GM20000 (cell line): ENCODE measurements around the gene EXOSC5.
"Not testable (repeated sequence)": the region's sequence is repeated elsewhere in the genome, so short reads cannot be mapped to it uniquely, and the experiment has no call there.

Source experiments
- DNase-seq: peaks from one replicate; pipeline ENCODE4 v3.0.0; 2012; ENCODE audit warnings: low spot score
- TF ChIP-seq, protein P1 (sequence below): IDR thresholded peaks from 2 replicates; pipeline ENCODE4 v1.5.1; 2012; ENCODE audit warnings: mild to moderate bottlenecking, control low read depth; ENCODE audit errors: extremely low read depth, missing control alignments

The EXOSC5 gene

DNA sequence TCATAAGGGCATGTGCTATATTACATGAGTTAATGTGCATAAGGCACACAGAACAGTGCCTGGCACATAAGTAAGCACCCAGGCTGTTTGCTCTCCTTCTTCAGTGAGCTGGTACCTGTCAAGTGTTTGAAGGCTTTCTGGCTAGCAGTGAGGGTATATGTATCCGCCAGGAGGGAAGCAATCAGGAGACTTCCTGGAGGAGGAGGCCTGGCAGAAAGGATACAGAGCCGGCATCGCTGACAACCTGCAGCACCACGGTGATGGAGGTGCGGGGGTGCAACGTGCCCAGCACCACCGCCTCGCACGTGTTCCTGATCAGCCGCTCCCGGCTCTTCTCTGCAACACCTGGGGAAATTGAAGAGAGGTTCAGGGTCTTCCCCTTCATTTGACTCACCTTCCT lies 5.5 kb downstream of the EXOSC5 start:
- DNase-seq, result no peak
- TF ChIP-seq, protein P1, sequence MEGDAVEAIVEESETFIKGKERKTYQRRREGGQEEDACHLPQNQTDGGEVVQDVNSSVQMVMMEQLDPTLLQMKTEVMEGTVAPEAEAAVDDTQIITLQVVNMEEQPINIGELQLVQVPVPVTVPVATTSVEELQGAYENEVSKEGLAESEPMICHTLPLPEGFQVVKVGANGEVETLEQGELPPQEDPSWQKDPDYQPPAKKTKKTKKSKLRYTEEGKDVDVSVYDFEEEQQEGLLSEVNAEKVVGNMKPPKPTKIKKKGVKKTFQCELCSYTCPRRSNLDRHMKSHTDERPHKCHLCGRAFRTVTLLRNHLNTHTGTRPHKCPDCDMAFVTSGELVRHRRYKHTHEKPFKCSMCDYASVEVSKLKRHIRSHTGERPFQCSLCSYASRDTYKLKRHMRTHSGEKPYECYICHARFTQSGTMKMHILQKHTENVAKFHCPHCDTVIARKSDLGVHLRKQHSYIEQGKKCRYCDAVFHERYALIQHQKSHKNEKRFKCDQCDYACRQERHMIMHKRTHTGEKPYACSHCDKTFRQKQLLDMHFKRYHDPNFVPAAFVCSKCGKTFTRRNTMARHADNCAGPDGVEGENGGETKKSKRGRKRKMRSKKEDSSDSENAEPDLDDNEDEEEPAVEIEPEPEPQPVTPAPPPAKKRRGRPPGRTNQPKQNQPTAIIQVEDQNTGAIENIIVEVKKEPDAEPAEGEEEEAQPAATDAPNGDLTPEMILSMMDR, result no peak

DNA sequence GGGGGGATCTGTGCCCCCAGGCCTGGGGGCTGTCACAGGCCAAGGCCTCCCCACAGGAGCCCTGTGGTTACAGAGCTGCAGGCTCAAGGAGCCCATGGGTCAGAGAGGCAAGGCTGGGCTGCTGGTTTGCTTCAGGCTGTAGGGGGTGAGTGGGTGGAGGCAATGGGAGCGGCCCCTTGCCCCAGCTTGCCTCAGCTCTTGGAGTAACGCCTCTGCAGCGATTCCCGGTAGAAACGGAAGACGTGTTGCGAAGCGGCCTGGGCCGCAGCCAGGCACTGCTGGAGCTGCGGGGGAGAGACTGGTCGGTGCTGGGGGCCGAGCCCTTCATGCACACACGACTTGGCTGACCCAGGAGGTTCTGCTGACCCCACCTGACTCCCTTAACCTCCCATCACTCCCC lies 10.7 kb downstream of the EXOSC5 start:
- TF ChIP-seq, protein P1, result no peak
- DNase-seq, result no peak

DNA sequence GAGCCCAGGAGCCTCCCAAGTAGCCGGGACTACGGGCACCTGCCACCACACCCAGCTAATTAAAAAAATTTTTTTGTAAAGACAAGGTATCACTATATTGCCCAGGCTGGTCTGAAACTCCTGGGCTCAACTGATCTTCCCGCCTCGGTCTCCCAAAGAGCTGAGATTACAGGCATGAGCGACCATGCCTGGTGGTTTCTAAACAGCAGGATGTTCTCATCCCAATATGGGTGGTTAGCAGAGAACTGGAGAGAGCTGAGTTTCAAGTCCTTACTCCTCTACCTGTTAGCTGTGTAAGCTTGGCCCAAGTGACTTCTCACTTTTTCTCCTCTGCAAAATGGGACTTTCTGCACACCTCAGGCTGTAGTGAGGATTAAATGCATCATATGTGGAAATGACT lies 12.8 kb downstream of the EXOSC5 start:
- no peak for DNase-seq
- TF ChIP-seq, protein P1, result no peak

DNA sequence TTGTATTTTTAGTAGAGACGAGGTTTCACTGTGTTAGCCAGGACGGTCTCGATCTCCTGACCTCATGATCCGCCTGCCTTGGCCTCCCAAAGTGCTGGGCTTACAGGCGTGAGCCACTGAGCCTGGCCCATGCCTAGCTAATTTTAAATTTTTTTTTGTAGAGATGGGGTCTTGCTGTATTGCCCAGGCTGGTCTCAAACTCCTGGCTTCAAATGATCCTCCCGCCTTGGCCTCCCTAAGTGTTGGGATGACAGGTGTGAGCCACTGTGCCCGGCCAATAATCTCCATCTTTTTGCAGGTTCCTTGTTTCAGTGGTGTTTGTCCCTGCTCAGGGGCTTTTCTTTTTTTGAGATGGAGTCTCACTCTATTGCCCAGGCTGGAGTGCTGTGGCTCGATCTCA lies 15.6 kb downstream of the EXOSC5 start:
- not testable (repeated sequence) for DNase-seq

DNA sequence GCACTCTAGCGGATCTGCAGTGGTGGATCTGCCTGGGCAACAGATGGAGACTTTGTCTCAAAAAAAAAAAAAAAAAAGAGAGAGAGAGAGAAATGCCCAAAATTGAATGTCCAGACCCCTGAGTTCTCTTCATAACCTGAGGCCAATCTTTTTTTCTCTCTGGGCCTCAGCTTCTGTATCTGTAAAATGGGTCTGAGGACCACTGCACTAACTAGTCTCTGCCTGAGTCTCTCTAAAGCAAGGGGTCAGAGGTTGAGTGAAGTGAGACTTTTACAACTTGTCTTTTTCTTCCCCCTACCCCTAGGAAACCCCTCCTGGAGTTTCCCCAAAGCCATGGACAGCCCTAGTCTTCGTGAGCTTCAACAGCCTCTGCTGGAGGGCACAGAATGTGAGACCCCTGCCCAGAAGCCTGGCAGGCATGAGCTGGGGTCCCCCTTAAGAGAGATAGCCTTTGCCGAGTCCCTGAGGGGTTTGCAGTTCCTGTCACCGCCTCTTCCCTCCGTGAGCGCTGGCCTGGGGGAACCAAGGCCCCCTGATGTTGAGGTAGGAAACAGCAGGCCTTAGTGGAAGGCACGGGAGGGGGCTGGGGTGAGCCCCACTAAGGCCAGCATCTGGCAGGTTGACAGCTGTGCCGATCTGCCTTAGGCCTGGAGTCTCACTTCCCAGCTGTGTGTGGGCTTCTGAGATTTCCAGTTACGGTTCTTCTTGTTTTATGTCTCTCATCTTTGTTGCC lies 19.0 kb downstream of the EXOSC5 start:
- peak; percentile 80 for DNase-seq
- TF ChIP-seq, protein P1, result peak; percentile 26

DNA sequence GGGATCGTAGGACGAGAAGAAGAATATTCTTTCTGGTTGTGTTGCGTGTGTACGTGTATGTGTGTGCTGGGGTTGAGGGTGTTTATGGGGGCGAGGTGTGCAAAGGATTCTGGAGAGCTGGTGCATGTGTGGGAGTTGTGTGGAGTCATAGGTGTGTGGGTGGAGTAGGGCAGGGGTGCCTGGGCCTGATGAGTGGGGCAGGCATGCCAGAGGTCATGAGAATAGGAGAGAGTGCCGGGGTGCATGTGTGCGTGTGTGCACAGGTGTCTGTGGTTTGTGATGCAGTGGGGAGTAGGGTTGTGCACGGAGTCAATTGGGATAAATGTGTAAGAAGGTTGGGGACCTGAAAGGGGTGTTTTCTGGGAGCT lies 20.2 kb downstream of the EXOSC5 start:
- TF ChIP-seq, protein P1, result no peak
- no peak for DNase-seq

DNA sequence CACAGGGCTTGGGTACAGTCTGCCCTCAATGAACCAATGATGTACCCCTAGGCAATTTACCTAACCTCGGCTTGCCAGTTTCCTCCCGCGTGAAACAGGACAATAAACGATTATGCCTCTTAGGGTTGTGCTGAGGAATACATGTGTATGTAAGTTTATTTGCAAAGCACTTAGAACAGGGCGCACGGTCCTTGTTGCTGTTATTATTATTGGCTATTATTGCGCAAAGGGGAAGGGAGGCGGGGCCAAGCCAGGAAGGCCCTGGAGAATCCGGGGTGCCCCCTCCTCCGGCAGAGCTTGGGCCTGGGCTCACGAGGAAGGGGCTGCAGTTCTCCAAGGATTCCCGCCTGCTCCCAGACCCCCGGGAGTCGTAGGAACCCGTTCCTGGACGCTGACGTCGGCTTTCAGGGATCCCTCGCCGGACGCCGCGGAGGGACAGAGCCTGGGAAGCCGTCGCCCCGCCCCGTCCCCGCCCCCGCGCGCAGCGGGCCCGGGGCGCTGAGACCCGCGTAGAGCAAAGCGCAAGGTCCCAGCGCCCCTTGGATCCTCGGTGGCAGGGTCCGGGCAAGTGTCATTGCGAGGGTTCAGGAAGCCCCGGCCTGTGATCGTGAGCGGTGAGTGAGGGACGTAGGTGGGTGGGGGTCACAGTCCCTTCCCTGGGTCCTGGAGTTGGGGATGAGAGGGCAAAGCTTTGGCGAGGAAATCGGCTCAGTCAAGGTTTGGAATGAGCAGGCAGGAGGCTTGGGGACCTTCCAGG lies 20.7 kb downstream of the EXOSC5 start, which contains the start of gene TMEM91:
TSS of gene TMEM91 (plus strand) at position 293 of the 757 bp plus-strand sequence. CDS start 1,777 bp downstream, outside the sequence.
- TF ChIP-seq, protein P1, result no peak
- no peak for DNase-seq
